Measurements from ENCODE around the gene JAKMIP1.
A peak's percentile ranks its signal among the peaks of the same experiment; 100 is the strongest.

Gene JAKMIP1

DNA sequence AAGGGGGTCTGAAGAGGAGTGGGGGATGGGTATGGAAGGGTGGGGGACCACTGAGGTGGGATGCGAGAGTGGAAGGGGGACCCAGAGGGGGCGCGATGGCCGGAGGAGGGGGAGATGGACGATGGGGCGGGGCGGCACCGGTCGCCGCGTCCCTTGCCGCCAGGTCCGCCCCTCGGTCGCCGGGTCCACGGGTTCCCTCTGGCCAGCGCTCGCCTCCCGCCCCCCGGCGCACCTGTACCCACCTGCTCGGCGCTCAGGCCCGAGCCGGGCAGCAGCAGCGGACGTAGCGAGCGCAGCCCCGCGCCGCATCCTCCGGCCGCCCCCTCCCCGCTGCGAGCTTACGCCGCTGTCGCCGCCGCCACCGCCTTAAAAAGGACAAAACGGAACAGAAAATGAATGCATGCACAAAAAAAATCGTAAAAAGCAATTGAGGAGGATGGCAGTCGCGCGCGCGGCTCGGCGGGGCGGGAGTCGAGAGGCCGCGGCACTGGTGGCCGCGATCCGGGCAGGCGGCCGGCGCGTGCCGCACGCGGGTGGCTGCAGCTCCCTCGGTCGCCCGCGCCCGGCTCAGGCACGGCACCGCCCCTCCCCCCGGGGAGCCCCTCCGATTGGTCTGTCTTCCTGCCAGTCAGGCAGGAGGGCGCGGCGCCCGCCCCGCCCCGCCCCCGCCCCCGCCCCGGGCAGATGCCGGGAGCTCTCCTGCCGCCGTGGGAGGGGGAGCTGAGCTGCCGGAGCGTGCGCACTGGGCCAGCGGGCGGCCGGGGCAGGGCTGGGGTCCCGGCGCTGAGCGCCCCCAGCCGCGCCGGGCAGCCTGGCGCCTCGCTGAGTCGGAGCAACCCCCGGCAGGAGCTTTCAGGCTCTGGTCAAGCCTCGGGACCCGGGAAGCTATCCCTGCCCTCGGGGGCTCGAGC, at the start of gene JAKMIP1:
Gene JAKMIP1 (minus strand): TSS at position 539 of the 911 bp plus-strand sequence. CDS start 87,699 bp downstream, outside the sequence.
- peak; percentile 21 for DNase-seq (ENCODE audit: low read depth)

DNA sequence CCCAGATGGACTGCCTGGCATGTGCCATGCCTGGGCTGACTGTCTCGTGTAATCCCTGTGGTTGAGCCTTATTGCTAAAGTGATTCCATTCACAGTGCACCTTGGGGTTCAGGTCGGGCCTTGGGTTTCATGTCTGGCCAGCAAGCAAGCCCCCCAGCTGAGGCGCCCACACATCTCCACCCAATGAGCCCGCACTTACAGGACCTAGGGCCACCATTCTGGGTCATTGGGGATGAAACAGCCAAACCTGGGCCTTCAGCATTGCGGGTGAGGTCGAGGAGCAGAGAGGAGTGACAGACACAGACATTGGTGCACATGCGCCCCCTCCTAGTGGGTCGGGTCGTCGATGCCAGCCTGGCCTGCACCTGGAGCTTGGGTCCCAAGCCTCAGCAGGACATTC, 48.0 kb upstream of the JAKMIP1 start:
- no peak for DNase-seq (ENCODE audit: low read depth)

DNA sequence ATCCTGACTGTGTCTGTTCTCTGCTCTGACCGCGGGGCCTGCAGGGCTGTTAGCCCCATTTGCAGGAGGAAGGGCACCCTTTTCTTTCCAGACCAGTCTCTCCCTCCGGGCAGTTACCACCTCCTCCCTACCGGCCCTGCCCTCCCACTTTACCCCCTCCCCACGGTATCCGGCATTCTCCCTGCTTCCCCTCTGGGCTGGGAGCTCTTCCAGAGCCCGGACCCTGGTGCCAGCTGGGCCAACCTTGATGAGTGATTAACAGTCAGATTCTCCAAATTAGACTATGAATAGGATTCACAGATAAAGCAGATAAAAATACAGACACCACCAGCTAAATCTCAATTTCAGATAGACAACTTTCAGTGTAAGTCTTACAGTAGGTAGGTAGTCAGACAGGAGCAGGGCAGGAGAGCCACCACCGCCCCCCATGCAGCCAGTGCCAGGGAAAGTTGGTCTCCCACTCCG, 45.9 kb upstream of the JAKMIP1 start:
- DNase-seq (ENCODE audit: low read depth): no peak

DNA sequence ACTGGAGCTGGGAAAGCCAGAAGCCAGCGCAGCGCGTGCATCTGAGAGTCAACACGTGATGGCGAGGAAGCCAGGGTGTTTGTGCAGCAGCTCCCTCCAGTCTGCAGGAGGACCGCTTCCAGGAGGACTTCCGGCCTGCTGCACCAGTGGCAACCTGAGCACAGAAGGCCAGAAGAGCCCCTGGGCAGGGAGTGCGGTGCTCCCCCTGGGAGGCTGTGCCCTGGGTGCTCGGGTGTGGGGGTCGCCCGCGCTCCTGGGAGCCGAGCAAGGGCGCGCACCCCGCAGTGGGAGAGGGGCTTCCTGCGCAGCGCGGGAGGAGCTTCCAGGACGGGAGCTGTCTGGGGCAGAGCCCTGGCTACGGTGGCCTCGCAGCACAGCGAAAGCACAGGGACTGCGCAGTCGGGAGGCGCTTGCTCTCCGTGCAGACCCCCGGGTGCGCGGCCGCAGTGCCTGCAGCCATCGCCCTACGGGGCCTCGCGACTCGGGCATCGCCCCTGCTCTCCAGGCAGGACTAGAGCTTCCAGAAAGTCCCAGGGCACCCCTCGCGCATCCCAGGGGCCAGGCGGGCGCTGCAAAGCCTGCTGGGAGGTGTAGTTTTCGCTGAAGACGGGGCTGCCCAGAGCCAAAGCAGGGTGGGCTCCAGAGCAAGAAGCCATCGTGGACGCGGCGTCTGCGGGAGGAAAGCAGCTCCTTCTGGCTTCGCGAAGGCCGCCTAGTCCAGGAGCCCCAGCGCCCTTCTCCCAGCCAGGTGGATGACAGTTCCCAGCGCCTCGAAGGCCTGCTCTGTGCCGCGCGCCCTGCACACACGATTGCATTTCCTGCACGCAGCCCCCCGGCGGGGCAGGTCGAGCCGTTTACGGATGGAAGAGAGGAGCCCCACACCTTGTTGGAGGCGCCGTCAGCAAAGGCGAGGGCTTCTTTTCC, 45.2 kb upstream of the JAKMIP1 start:
- DNase-seq (ENCODE audit: low read depth): no peak

DNA sequence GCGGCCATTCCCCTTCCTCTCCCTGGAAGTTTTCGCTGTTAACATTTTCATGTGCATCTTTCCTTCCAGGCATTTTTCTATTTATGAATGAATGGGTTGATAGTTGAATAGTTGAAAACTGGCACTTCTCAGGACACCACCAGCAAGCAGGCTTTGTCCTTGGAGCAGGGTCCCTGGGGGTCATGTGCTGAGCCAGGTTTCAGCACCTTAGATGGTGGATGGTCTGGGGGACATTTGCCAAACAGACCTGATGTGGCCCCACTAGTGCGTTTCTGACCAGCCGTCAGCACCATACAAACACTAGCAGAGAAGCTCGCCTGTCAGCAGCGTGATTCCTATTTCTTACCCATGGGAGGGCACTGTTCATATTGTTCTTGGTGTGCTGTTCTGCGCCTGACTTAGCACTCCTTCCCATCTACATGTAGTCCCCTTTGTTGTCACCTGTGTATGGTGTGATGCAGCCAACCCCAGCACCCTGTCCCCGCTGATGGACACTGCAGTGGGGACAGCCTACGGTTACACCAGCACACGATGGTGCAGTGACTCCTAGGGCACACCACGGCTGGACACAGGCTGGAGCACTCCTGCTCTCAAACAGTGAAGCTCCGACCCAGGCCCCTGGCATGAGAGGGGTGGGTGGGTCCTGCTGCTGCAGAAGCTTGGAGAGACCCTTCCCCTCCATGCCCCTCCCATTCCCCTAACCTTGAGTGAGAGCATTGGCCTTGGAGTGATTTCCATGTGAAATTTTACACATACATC, 42.1 kb upstream of the JAKMIP1 start:
- DNase-seq (ENCODE audit: low read depth): no peak

DNA sequence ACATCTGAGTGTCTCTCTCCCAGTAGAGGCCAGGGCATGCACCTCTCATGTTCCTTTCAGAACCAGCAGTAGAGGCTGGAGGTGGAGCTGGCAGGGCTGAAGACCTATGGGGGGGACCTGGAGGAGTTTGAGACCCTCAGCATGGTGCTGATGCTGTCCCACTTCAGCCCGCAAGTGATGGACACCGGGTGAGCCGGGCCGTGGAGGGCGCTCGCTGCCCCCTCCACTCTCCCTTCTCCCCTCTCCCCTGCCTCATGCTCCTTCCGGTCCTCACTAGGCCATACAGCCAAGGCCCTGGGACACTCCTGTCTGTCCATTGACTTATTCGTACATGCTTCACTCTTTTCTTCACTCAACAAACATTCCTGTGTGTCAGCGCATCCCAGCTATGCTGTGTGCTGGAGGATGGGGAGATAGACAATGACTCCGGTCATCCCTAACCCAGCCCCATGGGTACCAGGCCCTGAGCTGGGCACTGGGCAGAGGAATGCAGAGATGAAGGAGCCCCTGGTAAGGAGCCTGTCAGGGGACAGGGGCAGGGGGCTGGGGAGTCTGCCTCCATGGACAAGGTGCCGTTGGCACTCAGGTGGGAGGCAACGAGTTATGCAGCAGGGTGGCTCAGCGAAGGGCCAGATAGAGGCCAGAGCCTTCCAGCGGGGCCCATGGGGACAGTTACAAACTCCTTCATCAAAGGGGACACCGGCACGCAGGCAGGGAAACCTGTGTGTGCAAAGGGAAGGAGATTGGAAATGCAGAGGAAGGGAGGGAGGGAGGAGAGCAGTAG, 40.9 kb upstream of the JAKMIP1 start:
- DNase-seq (ENCODE audit: low read depth): no peak

DNA sequence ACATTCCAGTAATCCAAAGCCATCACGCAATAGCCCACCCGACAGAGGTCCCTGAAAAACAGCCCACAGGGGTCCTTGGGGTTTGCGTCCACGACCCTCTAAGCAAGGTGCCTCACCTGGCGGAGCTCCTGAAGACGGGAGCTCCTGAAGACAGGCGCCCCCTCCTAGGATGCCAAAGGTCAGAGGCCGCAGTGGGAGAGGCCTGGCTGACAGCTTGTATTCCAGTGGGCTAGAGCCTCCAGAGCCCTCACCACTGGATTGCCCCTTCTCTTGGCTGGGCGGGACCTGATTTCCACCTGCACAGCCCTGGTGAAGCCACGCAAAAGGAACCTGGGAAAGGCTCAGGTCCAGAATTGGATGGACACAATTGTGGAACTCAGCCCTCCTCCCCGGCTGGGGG, 39.6 kb upstream of the JAKMIP1 start:
- no peak for DNase-seq (ENCODE audit: low read depth)

DNA sequence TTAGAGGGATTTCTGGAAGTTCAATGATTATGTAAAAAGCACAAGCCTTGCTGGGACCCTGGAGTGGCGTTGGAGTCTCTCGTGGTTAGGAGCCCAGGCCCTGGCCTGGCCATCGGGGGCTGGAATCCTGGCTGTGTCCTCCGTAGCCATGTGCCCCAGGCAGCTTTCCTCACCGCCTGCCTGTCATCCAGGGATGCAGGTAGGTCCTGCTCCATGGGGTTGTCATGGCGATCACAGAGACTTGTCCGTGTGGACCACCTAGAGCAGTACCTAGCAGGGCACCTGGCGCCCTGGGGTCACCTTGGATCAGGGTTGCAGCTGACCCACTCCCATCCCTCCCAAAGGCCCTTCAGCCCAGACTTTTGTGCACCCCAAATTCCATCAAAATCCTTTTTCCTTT, 39.1 kb upstream of the JAKMIP1 start:
- DNase-seq (ENCODE audit: low read depth): no peak

DNA sequence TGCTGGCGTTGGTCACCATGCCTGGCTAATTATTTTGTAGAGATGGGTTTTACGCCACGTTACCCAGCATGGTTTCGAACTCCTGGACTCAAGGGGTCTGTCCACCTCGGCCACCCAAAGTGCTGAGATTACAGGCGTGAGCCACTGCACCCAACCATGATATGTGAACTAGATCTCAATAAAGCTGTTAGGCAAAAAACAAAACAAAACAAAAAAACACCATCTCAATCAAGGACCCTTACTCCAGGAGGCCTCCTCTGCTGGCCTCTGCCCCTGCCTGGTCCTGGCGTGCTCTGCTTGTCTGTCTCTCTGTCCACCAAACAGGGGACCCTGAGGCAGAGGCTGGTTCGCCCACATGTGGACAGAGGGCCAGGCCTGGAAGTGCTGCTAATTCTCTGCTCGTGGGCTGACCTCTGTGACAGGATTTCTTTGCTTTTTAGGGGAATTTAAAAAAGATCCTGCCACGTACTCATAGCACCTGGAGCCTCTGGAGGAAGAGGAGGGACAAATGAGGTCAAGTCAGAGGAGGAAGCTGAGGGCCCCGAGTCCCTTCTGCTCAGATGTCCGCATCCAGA, 36.6 kb upstream of the JAKMIP1 start:
- DNase-seq (ENCODE audit: low read depth): no peak

DNA sequence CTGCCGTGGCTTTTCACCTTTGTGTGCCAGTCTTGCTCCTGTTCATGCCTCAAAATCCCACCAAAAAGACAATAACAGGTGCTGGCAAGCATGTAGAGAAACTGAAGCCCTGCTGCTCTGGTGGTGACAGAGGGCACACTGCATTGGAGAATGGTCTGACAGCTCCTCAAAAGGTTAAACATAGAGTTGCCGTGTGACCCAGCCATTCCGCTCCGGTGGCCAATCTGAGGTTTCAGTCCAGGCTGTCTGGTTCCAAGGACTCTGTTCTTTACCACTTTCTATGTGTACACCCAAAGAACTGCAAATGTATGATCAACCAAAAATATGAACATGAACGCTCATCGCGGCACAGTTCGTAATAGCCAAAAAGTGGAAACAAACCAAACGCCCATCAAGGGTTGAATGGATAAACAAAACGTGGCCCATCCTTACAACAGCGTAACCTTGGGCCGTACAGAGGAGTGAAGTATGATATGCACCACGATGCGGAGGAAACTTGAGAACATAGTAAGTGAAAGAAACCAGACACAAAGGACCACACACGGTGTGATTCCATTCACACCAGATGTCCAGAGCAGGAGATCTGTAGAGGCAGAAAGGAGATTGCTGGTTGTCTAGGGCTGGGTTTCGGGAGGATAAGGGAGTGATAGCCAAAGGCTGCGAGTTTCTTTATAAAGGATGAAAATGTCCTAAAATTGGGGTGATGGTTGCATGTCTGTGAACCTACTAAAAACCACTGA, 35.7 kb upstream of the JAKMIP1 start:
- DNase-seq (ENCODE audit: low read depth): no peak

DNA sequence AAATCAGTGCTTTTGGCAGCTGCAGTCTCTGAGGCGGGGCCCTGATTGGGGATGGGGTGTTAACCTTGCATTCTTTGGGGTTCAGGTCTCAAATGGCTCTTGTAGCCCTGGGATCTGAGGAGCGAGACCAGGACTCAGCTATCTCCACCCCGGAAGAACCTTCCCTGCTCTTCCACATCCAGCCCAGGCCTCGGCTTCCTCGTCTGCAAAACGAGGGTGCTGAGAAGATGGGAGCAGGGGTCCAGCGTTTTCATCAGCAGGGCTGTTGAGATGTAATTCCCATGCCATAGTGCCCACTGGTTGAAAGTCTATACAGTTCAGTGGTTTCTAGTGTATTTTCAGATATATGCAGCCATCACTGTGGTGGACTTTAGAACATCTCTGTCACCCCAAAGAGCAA, 34.7 kb upstream of the JAKMIP1 start:
- no peak for DNase-seq (ENCODE audit: low read depth)

DNA sequence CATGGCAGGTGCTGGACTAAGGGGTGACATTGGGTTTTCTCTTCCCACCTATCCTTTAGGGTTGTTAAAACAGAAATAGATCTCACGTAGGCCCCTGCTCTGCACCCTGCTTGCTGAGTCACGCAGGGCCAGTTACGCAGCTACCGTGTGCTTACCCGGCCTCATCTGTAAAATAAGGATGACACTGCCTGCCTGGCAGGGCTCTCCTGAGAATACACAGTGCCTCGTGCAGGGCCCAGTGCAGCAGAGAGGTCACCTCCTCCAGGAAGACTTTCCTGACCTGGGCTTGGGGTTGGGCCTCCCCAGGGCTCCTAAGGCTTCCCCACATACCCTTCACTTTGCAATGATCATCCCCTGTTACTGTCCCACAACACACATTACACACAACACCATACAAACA, 33.6 kb upstream of the JAKMIP1 start:
- no peak for DNase-seq (ENCODE audit: low read depth)

DNA sequence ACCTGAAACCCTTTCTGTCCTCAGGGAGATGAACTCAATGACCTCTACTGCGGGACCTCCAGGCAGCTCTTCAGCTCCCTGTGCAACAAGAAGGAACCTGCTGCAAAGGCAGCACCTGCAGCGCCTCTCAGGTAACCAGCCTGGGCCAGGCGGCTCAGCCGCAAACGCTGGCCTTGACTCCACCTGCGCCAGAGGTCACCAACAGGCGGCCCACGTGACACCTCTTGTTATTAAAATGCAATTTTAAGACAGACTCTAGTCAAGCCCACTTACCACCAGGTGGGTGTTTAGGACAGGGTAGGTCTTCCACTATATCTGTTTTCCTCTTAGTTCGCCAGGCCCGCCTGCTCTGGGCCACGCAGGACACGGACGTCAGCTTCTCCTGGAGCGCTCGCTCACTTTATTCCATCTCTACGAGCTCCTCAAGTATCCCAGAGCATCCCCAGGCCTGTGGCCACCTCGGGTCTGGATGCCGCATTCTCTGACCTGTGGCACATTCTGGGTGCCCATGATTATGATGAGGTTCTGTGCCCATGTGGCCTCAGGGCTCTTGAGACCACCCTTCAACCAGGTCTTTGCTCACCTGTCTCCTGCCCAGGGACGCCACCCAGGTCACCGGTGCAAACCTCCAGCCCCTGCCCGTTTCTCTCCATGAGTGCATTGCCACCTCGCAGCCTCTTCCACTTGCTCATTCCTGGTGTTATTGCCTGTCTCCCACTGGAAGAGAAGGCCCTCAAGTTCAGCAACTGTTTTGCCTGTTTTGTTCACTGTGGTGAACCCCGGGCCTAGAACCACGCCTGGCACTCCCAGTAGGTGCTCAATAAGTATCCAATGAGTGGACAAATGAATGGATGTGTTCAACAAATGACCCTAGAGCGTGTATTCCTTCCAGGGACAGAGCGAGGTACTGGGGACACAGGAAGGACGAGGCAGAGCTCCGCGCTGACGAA, 32.8 kb upstream of the JAKMIP1 start:
- no peak for DNase-seq (ENCODE audit: low read depth)

DNA sequence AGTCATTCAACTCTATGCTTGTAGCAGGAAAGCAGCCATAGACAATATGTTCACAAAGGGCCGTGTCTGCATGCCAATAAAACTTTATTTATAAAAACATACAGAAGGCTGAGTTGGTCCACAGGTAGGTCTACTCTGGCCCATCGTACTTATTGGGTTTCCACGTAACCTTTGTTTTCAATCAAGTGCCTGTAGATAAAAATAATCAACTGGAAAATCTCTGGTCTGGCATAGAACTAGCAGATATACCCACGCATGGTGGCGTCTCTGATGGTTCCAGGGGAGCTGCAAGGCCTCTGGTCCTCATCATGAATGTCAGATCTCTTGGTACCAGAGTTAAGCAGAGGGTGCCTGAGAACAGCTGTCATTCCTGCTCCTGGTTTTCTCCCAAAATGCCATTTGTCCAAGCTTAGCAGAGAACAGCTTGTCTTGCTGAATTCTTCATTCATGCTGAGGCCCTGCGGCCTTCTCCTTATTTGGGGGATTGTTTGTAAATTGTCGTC, 31.4 kb upstream of the JAKMIP1 start:
- no peak for DNase-seq (ENCODE audit: low read depth)

DNA sequence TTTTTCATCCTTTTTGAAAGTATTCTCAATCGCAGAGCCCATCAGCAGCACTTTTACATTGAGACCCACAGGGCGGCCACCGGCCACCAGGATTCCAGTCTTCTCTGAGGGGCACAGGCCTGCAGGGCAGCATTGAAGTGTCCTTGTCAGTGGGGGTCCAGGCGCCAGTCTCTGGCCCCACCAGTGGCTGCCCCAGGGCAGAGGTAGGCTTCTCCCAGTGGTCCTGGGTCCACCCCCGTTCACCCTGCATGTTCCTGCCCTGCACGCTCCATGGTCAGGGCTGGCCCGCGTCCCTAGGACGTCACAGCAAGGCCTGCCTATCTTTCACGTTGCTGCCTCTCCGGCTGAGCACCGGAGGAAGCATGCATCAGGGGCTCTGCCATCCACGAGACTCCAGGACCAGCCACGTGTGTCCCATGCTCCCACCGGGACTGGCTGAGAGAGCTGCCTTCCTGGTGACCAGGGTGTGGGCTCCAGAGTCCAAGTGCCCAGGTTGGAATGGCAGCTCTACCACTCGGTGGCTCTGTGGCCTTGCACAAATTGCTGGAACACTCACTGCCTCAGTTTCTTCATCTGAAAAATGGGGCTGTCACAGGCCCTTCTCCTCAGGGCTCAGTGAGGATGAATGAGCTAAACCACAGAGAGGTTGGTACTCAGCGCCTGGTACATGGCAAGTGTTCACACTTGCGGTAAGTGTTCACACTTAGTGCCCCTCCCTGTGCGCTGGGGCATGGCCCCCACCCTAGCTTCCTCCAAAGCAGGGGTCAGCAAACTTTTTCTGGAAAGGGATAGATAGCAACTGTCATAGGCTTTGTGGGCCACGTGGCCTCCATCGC, 30.7 kb upstream of the JAKMIP1 start:
- no peak for DNase-seq (ENCODE audit: low read depth)

DNA sequence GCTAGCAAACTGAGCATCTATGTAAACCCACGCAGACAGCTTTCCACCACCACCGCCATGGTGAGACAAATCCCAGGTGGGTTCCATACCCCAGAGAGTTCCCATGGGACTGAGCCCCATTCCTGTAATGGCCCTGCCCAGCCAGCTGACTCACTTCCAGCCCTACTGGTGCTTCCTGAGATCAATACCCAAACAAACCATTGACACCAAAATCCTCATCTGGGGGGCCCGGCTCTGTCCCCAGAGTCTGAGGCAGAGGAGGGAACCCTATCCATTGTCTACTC, 30.1 kb upstream of the JAKMIP1 start:
- DNase-seq (ENCODE audit: low read depth): no peak

DNA sequence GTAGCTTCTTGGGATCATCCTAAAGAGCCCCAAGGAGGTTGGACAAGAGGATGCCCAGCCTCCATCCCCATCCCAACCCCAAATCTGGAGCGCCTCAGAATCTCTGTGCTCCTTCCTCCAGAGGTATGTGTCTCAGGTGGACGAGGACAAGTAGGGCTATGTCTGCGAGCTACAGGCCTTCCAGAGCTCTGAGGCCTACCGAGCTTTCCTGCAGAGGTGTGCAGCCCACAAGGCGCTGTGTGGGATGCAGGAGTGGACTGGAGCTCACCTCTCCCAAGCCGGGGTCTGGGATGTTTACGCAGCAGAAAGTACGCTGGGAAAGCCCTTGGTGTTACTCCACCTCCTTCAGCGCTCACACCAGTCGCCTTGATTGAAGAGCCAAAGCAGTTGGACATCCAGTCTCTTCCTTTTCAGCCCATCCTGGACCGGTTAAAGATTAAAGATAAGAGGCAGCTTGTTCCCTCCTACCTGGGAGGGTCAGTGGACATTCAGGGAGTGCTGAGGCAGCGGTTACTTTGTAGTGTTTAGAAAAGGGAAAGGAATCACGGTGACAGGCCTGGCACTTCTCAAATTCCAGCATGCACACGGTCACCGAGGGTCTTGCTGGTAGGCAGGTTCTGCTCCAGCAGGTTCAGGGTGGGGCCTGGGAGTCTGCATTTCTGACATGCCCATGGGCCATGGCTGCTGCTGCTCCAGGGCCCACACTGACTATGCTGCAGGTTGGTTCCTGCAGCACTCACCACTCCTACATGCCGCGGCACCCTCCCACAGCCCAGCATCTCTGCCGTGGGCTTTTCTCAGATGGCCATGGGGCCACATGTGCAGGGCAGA, 29.5 kb upstream of the JAKMIP1 start:
- no peak for DNase-seq (ENCODE audit: low read depth)

All from ELR (cell line).